ENCODE results near the gene LTBP3. TPM values are rescaled to one million over a fixed set of nuclear protein-coding genes. Genes with fewer than 3 reads are reported as not detected.

LTBP3 gene
- total RNA-seq, 2 experiments from 2014 or later = 80.2 to 92.5 TPM

- no peaks in the 10 kb centered on the region for H3K9me3 Mint-ChIP-seq
- no peak overlapping the region for H3K4me3 Mint-ChIP-seq
- CTCF ChIA-PET = interaction anchor here (2.5 to 5.8 kb wide), 6 partner anchors 10 to 45 kb away, joined by 8 to 75 read pairs (median 47); partner anchors contain the start of genes FAM89B, LTBP3, SCYL1 and ZNRD2
- H3K27me3 Mint-ChIP-seq = no peaks in the 10 kb centered on the region
- DNase-seq = no peak
- H3K27ac Mint-ChIP-seq = no peak overlapping the region
- peaks cover 36% of the 10 kb centered on the region for H3K4me1 Mint-ChIP-seq
- POLR2A ChIA-PET = no interaction called here
- peaks cover 3% of the 10 kb centered on the region for H3K36me3 Mint-ChIP-seq (ENCODE audit: low read depth)
These were observed 15.3 kb downstream of the LTBP3 start for GRCh38 chr11:65542738-65543390.

DNA sequence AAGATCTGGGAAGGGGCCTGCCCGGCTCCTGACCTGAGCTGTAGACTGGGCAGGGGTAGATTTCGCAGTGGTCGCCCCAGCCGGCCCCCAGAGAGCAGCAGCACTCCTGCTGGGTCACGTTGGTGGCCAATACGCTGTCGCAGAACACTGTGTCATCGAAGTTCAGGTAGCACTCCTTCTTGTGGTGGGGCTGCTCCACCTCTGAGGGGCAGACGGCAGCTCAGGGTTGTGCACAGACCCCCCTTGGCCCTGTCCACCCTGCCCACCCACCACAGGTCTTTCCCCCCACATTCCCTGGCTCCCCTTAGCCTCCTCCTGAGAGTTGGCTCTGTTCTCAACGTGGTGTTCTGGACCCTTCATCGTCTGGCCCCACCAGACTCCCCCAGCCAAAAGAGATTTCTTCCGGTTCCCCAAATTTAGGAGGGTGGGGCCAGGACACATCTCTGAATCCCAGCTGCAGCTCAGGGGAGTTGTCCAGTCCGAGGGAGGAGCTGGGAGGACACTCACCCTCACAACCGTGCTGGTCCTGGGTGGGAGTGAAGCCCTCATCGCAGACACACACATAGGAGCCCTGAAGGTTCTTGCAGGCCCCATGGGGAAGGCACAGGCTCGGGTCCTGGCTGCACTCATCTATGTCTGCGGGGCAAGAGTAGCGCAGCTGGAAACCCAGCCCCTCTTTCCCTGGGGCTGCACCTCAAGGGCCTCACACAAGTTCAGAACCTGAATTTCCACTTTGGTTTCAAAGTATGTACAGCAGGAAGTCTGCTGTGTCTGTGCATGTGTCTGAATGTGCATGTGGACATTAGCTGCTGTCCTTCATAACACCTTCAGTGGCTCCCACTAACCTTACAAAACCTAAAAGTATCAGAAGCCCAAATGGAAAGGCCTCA, 16.8 kb downstream of the LTBP3 start:
- CTCF ChIA-PET = interaction anchor here (0.9 to 5.8 kb wide), 27 partner anchors 7 to 504 kb away, joined by 3 to 75 read pairs (median 6); partner anchors contain the start of genes EHBP1L1, FAM89B, FIBP and KCNK7
- POLR2A ChIA-PET = interaction anchor here (0.5 kb wide), 1 partner anchor 42 kb away, joined by 6 read pairs; the partner anchor contains the start of gene MALAT1
- no peaks in the 10 kb centered on the region for H3K27me3 Mint-ChIP-seq

GRCh38 chr11:65540290-65541092, 17.7 kb downstream of the LTBP3 start:
- H3K4me1 Mint-ChIP-seq = peaks cover 19% of the 10 kb centered on the region
- POLR2A ChIA-PET = interaction anchor here (0.5 to 0.6 kb wide), 2 partner anchors 41 to 171 kb away, joined by 6 read pairs; partner anchors contain the start of gene MALAT1
- CTCF ChIA-PET = interaction anchor here (0.7 to 5.8 kb wide), 34 partner anchors 8 to 505 kb away, joined by 3 to 75 read pairs (median 5); partner anchors contain the start of genes EHBP1L1, FAM89B, FIBP and KCNK7
- no peaks in the 10 kb centered on the region for H3K9me3 Mint-ChIP-seq
- H3K27ac Mint-ChIP-seq = peak overlapping the region; percentile 88
- DNase-seq = peak; percentile 87
- H3K27me3 Mint-ChIP-seq = no peaks in the 10 kb centered on the region
- peak overlapping the region; percentile 78 for H3K4me3 Mint-ChIP-seq
- peaks cover 7% of the 10 kb centered on the region for H3K36me3 Mint-ChIP-seq (ENCODE audit: low read depth)

More for the DNA sequence above, 16.8 kb downstream of the LTBP3 start:
- no peaks in the 10 kb centered on the region for H3K9me3 Mint-ChIP-seq
- H3K27ac Mint-ChIP-seq = peak overlapping the region; percentile 88
- peak overlapping the region; percentile 78 for H3K4me3 Mint-ChIP-seq
- peaks cover 26% of the 10 kb centered on the region for H3K4me1 Mint-ChIP-seq
- DNase-seq = no peak
- H3K36me3 Mint-ChIP-seq (ENCODE audit: low read depth) = peaks cover 7% of the 10 kb centered on the region

GRCh38 chr11:65539744-65540289, 18.3 kb downstream of the LTBP3 start:
- Mint-ChIP-seq H3K4me1 (peaks cover 16% of the 10 kb centered on the region), H3K4me3 (peak overlapping the region; percentile 78), H3K27ac (peak overlapping the region; percentile 25), H3K27me3 (no peaks in the 10 kb centered on the region), H3K9me3 (no peaks in the 10 kb centered on the region), H3K36me3 (ENCODE audit: low read depth) (peaks cover 7% of the 10 kb centered on the region)
- POLR2A ChIA-PET = interaction anchor here (0.6 kb wide), 1 partner anchor 172 kb away, joined by 6 read pairs; no protein-coding TSS in a partner anchor
- CTCF ChIA-PET = interaction anchor here (0.7 to 5.8 kb wide), 24 partner anchors 7 to 320 kb away, joined by 3 to 75 read pairs (median 6); partner anchors contain the start of genes EHBP1L1, FAM89B, KCNK7 and LTBP3
- no peak for DNase-seq

DNA sequence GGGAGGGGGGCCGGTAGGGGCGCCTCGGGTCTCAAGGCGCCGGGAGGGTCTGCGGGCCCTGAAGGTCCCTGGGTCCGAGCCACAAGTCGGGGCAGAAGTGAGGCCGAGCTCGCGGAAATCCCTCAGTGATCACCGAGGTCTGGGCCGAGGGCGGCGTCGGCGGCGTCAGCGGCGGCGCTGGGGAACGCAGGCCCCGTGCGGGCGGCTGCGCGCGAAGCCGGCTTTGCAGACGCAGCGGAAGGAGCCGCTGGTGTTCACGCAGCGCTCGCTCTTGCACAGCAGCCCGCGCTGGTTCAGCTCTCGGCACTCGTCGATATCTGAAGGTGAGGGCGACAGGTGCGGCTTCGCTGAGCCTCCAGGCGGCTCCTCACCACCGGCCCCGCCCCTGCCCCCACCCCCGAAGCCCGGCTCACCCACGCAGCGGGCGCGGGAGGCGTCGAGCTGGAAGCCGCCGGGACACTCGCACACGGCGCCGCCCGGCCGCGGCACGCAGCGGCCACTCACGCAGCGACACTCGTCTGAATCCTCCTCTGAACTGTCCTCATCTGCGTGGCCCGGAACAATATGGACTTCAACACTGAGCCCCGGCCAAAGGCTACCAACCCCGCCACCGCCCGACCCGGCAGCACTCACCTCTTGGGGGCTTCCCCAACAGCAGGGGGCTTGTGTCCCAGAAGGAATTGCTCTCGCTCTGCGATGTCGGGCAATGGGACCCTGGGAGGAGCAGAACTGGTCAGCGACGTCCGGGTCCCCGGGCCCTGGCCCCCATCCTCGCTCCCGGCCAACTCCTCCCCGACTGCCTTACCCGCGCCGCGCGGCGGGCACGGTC, 19.0 kb downstream of the LTBP3 start:
- no peaks in the 10 kb centered on the region for H3K27me3 Mint-ChIP-seq
- peaks cover 12% of the 10 kb centered on the region for H3K4me1 Mint-ChIP-seq

DNA sequence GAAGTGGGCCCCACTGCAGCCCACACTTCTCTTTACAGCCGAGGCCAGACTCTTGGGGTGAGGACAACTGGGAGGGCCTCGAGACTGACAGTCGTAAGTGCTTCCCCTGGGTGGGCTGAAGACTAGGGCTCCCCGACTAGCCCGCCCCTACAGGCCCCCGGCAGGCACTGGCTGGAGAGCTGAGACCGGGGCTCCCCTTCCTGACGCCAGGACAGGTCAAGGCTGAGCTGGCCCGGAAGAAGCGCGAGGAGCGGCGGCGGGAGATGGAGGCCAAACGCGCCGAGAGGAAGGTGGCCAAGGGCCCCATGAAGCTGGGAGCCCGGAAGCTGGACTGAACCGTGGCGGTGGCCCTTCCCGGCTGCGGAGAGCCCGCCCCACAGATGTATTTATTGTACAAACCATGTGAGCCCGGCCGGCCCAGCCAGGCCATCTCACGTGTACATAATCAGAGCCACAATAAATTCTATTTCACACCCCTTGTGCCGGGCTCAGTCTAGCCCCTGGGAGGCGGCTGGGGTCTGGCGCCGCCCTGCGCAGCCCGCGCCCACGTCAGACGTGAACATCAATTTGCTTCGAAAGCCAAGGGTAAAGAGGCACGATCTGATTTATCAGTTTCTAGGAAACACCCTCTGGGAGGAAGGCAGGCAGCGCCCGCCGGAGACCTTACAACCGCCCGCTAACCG, 19.8 kb downstream of the LTBP3 start:
- no peaks in the 10 kb centered on the region for H3K27me3 Mint-ChIP-seq
- ChIA-PET POLR2A (interaction anchor here (0.6 kb wide), 1 partner anchor 11 kb away, joined by 3 read pairs; no protein-coding TSS in a partner anchor), CTCF (interaction anchor here (1.1 to 5.8 kb wide), 4 partner anchors 10 to 65 kb away, joined by 3 to 75 read pairs (median 4); partner anchors contain the start of genes EHBP1L1 and SCYL1)
- no peak for DNase-seq
- no peak overlapping the region for H3K4me3 Mint-ChIP-seq
- peaks cover 12% of the 10 kb centered on the region for H3K4me1 Mint-ChIP-seq
- no peaks in the 10 kb centered on the region for H3K9me3 Mint-ChIP-seq
- peaks cover 4% of the 10 kb centered on the region for H3K36me3 Mint-ChIP-seq (ENCODE audit: low read depth)
- no peak overlapping the region for H3K27ac Mint-ChIP-seq

More for the DNA sequence above, 19.0 kb downstream of the LTBP3 start:
- Mint-ChIP-seq H3K9me3 (no peaks in the 10 kb centered on the region), H3K4me3 (no peak overlapping the region), H3K36me3 (ENCODE audit: low read depth) (peaks cover 7% of the 10 kb centered on the region), H3K27ac (no peak overlapping the region)
- ChIA-PET POLR2A (no interaction called here), CTCF (interaction anchor here (0.9 to 5.8 kb wide), 15 partner anchors 9 to 177 kb away, joined by 3 to 75 read pairs (median 11); partner anchors contain the start of genes FAM89B, KCNK7, LTBP3 and SCYL1)
- DNase-seq = no peak

DNA sequence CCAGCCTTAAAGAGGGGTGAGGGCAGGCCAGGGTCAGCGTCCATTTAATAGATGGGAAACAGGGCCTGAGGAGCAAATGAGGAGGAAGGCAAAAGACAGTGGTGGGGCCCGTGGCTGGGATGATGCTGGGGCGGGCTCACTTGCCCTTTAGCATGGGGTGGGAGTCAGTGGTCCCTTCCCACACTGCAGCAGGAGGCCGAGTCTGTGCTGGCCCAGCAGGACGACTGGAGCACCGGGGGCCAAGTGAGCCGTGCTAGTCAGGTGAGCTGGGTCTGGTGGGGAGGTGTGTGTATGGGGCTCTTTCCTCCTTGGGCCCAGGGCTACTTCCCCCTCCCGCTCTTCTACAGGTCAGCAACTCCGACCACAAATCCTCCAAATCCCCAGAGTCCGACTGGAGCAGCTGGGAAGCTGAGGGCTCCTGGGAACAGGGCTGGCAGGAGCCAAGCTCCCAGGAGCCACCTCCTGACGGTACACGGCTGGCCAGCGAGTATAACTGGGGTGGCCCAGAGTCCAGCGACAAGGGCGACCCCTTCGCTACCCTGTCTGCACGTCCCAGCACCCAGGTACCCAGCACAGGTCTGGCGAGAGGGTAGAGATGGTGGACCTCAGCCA, 20.4 kb downstream of the LTBP3 start:
- Mint-ChIP-seq H3K4me3 (peak overlapping the region; percentile 10), H3K4me1 (peaks cover 12% of the 10 kb centered on the region), H3K9me3 (no peaks in the 10 kb centered on the region), H3K27ac (no peak overlapping the region), H3K27me3 (no peaks in the 10 kb centered on the region), H3K36me3 (ENCODE audit: low read depth) (peaks cover 4% of the 10 kb centered on the region)
- DNase-seq = no peak
- ChIA-PET CTCF (interaction anchor here (1.1 to 5.8 kb wide), 5 partner anchors 8 to 65 kb away, joined by 3 to 75 read pairs (median 3); partner anchors contain the start of genes EHBP1L1 and SCYL1), POLR2A (interaction anchor here (0.6 kb wide), 1 partner anchor 11 kb away, joined by 3 read pairs; no protein-coding TSS in a partner anchor)

DNA sequence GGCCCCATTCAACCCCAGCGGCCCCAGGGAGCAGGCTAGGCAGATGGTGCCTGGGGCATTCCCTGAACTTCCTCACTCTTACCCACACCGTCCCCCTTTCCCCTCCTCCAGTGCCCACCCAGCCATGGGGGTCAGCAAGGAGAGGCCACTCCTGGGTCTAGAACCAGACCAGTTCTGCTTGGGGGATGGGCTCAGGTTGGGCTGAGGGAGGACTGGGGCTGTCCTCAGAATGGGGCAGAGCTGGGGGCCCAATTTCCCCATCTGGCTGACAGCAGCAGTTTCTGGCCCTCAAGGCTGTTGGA, 20.9 kb downstream of the LTBP3 start:
- Mint-ChIP-seq H3K27me3 (no peaks in the 10 kb centered on the region), H3K27ac (no peak overlapping the region), H3K4me3 (peak overlapping the region; percentile 10), H3K36me3 (ENCODE audit: low read depth) (peaks cover 8% of the 10 kb centered on the region), H3K4me1 (peaks cover 12% of the 10 kb centered on the region), H3K9me3 (no peaks in the 10 kb centered on the region)
- ChIA-PET POLR2A (no interaction called here), CTCF (interaction anchor here (1.1 to 5.8 kb wide), 6 partner anchors 8 to 52 kb away, joined by 3 to 75 read pairs (median 4); partner anchors contain the start of genes EHBP1L1 and SCYL1)
- DNase-seq = no peak

GRCh38 chr11:65536412-65537295, 21.5 kb downstream of the LTBP3 start:
- Mint-ChIP-seq H3K4me3 (no peak overlapping the region), H3K36me3 (ENCODE audit: low read depth) (peaks cover 11% of the 10 kb centered on the region), H3K9me3 (no peaks in the 10 kb centered on the region), H3K4me1 (peaks cover 7% of the 10 kb centered on the region), H3K27me3 (no peaks in the 10 kb centered on the region), H3K27ac (no peak overlapping the region)
- no peak for DNase-seq
- ChIA-PET CTCF (interaction anchor here (1.1 to 2.5 kb wide), 5 partner anchors 9 to 53 kb away, joined by 3 to 13 read pairs (median 3); partner anchors contain the start of gene SCYL1), POLR2A (no interaction called here)

Data from activated CD4-positive, alpha-beta T cell treated with anti-CD3 and anti-CD28 coated beads, Interleukin-2, amount 10 ng/mL, durations not matched to agents 7 days and 5 days (primary cell).